Heart left ventricle (tissue), 16 donors: ENCODE data around the gene SBK2. TPM values are rescaled to one million over a fixed set of nuclear protein-coding genes. Genes with fewer than 3 reads are reported as not detected.

Experiments used
- ATAC-seq, 4 donors: fragments of 200-7000 bp; cut with Tn5 transposase; one replicate each; pipeline ENCODE4 v1.9.1; 2020 to 2022; ENCODE audit warnings: moderate library complexity in 4 of 4, mild to moderate bottlenecking in 3 of 4, moderate number of reproducible peaks in 1 of 4
- DNase-seq, 5 donors: peaks; one replicate each; pipeline ENCODE4 v3.0.0-alpha.2; 2020
- H3K27ac ChIP-seq, 12 donors: fragments of 200-600 bp; sonication (generic) in 4 of 12; one replicate each; pipeline versions ENCODE4 v1.5.0 to v1.8.0; 2016 to 2022; ENCODE audit warnings: mild to moderate bottlenecking in 2 of 12
- H3K27me3 ChIP-seq, 9 donors: fragments of 200-600 bp; sonication (generic) in 2 of 9; one replicate each; pipeline versions ENCODE4 v1.5.1 to v1.8.0; 2016 to 2022; ENCODE audit warnings: mild to moderate bottlenecking in 3 of 9
- H3K36me3 ChIP-seq, 9 donors: fragments of 200-600 bp; sonication (generic) in 2 of 9; one replicate each; pipeline versions ENCODE4 v1.5.0 to v1.8.0; 2018 to 2022; ENCODE audit warnings: mild to moderate bottlenecking in 2 of 9
- H3K4me1 ChIP-seq, 12 donors: fragments of 200-600 bp; sonication (generic) in 4 of 12; one replicate each; pipeline versions ENCODE4 v1.5.0 to v1.8.0; 2016 to 2022; ENCODE audit warnings: mild to moderate bottlenecking in 3 of 12
- H3K4me3 ChIP-seq, 12 donors: fragments of 200-600 bp; sonication (generic) in 4 of 12; one replicate each; pipeline versions ENCODE4 v1.5.0 to v1.8.0; 2017 to 2022; ENCODE audit warnings: mild to moderate bottlenecking in 9 of 12, moderate library complexity in 4 of 12
- H3K9me3 ChIP-seq, 12 donors: fragments of 200-600 bp; sonication (generic) in 4 of 12; one replicate each; pipeline versions ENCODE4 v1.5.0 to v1.8.0; 2016 to 2022; ENCODE audit warnings: mild to moderate bottlenecking in 1 of 12
- CTCF ChIP-seq, 12 donors: fragments of 200-600 bp; sonication (generic) in 4 of 12; IDR thresholded peaks; one replicate each; pipeline versions ENCODE4 v1.5.0 to v1.8.0; 2018 to 2022; ENCODE audit warnings: antibody characterized with exemption in 12 of 12, mild to moderate bottlenecking in 5 of 12
- POLR2A ChIP-seq, 2 donors: fragments of 450-650 bp; IDR thresholded peaks; one replicate each; pipeline ENCODE4 v1.6.1; 2017; ENCODE audit warnings: antibody characterized with exemption in 2 of 2, mild to moderate bottlenecking in 2 of 2, moderate library complexity in 2 of 2
- WGBS, 4 donors: extraction: QIAGEN DNeasy Blood & Tissue Kit in 2 of 4; methylation state at CpG; one replicate each; pipeline versions ENCODE4 v1.1.5 to v1.1.7; 2013 to 2018; 5-methylcytosine and 5-hydroxymethylcytosine counted together
- intact Hi-C, 10 donors: fragments of 100-400 bp; cut with DNase I; formaldehyde crosslinking; loops; one replicate each; pipeline versions ENCODE4 v1.11.1 to v1.14.2; 2022
- polyA plus RNA-seq, 2 donors: library from polyadenylated mRNA; stranded (reverse); fragments of 200-250 nt; gene quantifications; one replicate each; pipeline ENCODE4 v1.2.3, GENCODE V29; 2013
- total RNA-seq, 9 donors: library from RNA; depleted of rRNA in 2 of 9; stranded (reverse); fragments of >200 nt in 2 of 9; fragmentation: NEBNext Ultra II Directional in 3 of 9; extraction: Animal tissue kit (Norgen Biotek cat#: 25700) in 3 of 9; gene quantifications; one replicate each; pipeline versions ENCODE4 v1.1.0 to v1.2.4, GENCODE V29; 2016 to 2023
- donor health status: ischemic (EF 13 %, LVEDD 7.1; RV severe dilation, severe dysfunction).
- donor health status: healthy with polysubstance abuse.
- donor health status: DM: no; HTN: yes; CAD: no.
- donor health status: DM: no; HTN: no; CAD: no.
- donor health status: ischemic (EF 25% LVEDD 6.9; RV normal size, moderate dysfunction).
- donor health status: ischemic (EF 25% LVEDD 5.7; RV mildly dilated, moderate dysfunction).
- donor health status: healthy.
- donor health status: DM: yes; HTN: yes; CAD: no.
- donor health status: ischemic (EF 35%, LVEDD 5.7; RV mildly dilated, moderate dysfunction).
- donor health status: nonischemic (EF 11% LVEDD 7.7; RV severe dilation, severe dysfunction).
- donor health status: DM: yes; HTN: yes; CAD: no.
- donor health status: PGD.
- donor health status: ischemic (EF 29% LVEDD 5.4; RV normal size, mild dysfunction).
- donor health status: nonischemic (EF 23%, LVEDD 6.1; RV moderate dilation, normal function).

Gene SBK2
- total and polyA plus RNA-seq, 11 donors = 0.68 to 12.6 (median 2.1) TPM

GRCh38 chr19:55525289-55526101 is 11.4 kb downstream of the SBK2 start:
- peaks cover 0 to 6% (median 0%) of the 10 kb centered on the region in 9 donors for H3K27me3 ChIP-seq
- no peak for TF ChIP-seq POLR2A (IDR thresholded peaks at IDR 0.05)
- TF ChIP-seq CTCF (IDR thresholded peaks at IDR 0.05) = no peak
- H3K36me3 ChIP-seq = no peaks in the 10 kb centered on the region
- no peak overlapping the region for H3K4me3 ChIP-seq
- H3K4me1 ChIP-seq = peaks cover 0 to 26% (median 11%) of the 10 kb centered on the region in 12 donors
- intact Hi-C loops = loop anchor here in 1 of 10 donors (5.0 kb wide), 1 partner anchor 37 kb away; no protein-coding TSS in a partner anchor
- no peak for DNase-seq
- WGBS, 4 donors = 27 to 32% (median 30%) methylated on average over 29 of the region's 29 CpGs
- peak in 3 of 4 donors; percentile 5 to 31 (median 19) for ATAC-seq
- no peaks in the 10 kb centered on the region for H3K9me3 ChIP-seq
- H3K27ac ChIP-seq = peak overlapping the region in 9 of 12 donors; percentile 6 to 70 (median 48)

- Histone ChIP-seq H3K27ac (no peak overlapping the region), H3K9me3 (no peaks in the 10 kb centered on the region), H3K36me3 (no peaks in the 10 kb centered on the region), H3K27me3 (peaks cover 0 to 3% (median 0%) of the 10 kb centered on the region in 9 donors), H3K4me1 (peaks cover 0 to 25% (median 5%) of the 10 kb centered on the region in 12 donors), H3K4me3 (no peak overlapping the region)
- DNase-seq (no peak), ATAC-seq (no peak)
- WGBS, 4 donors = 83 to 86% (median 84%) methylated on average over 14 of the region's 14 CpGs
- no peak for TF ChIP-seq CTCF (IDR thresholded peaks at IDR 0.05)
- no peak for TF ChIP-seq POLR2A (IDR thresholded peaks at IDR 0.05)
- intact Hi-C loops = no loop called here
Measured at GRCh38 chr19:55520691-55521292, 16.1 kb downstream of the SBK2 start.

- H3K4me3 ChIP-seq = no peak overlapping the region
- no peaks in the 10 kb centered on the region for H3K9me3 ChIP-seq
- intact Hi-C loops = loop anchor here in 7 of 10 donors (5.0 to 10.0 kb wide), 6 partner anchors 63 to 103 kb away; partner anchors contain the start of genes ZNF865 (in 3 of the 7), FIZ1 (in 2 of the 7), ZNF579 (in 1 of the 7) and ZNF784 (in 1 of the 7)
- H3K36me3 ChIP-seq = peaks cover 0 to 8% (median 0%) of the 10 kb centered on the region in 9 donors
- no peak for DNase-seq
- peaks cover 0 to 21% (median 5%) of the 10 kb centered on the region in 12 donors for H3K4me1 ChIP-seq
- no peak for TF ChIP-seq POLR2A (IDR thresholded peaks at IDR 0.05)
- no peak for TF ChIP-seq CTCF (IDR thresholded peaks at IDR 0.05)
- WGBS, 4 donors = 83 to 93% (median 88%) methylated on average over 10 of the region's 10 CpGs
- H3K27me3 ChIP-seq = no peaks in the 10 kb centered on the region
- no peak overlapping the region for H3K27ac ChIP-seq
- ATAC-seq = no peak
Measured at GRCh38 chr19:55519451-55520311, 17.3 kb downstream of the SBK2 start.
